ENCODE data around the gene ACTN2.

The ACTN2 gene

GRCh38 chr1:236794585-236795034 lies 108.3 kb downstream of the ACTN2 start:
- no peak for DNase-seq

GRCh38 chr1:236795035-236795756 lies 108.9 kb downstream of the ACTN2 start, which contains the start of gene MTR:
TSS of gene MTR (plus strand) at chr1:236795292. CDS start at chr1:236795704, 412 bp downstream.
- DNase-seq: peak; percentile 98

- no peak for DNase-seq
These were observed 109.7 kb downstream of the ACTN2 start for GRCh38 chr1:236795757-236796667.

- no peak for DNase-seq
These were observed 112.7 kb downstream of the ACTN2 start for GRCh38 chr1:236799001-236799400.

- DNase-seq: no peak
These were observed 113.8 kb downstream of the ACTN2 start for GRCh38 chr1:236800002-236800620.

- DNase-seq: no peak
These were observed 114.3 kb downstream of the ACTN2 start for GRCh38 chr1:236800623-236801022.

GRCh38 chr1:236802264-236802663 lies 116.0 kb downstream of the ACTN2 start:
- no peak for DNase-seq

GRCh38 chr1:236806634-236807033 lies 120.3 kb downstream of the ACTN2 start:
- no peak for DNase-seq

GRCh38 chr1:236808005-236808404 lies 121.7 kb downstream of the ACTN2 start:
- no peak for DNase-seq

GRCh38 chr1:236808564-236809130 lies 122.3 kb downstream of the ACTN2 start:
- no peak for DNase-seq

- no peak for DNase-seq
These were observed 122.8 kb downstream of the ACTN2 start for GRCh38 chr1:236809148-236809547.

GRCh38 chr1:236810018-236810417 lies 123.7 kb downstream of the ACTN2 start:
- DNase-seq: no peak

- DNase-seq: no peak
These were observed 126.2 kb downstream of the ACTN2 start for GRCh38 chr1:236812334-236813030.
